Measurements from ENCODE around the gene NQO2.

The NQO2 gene

GRCh38 chr6:2962636-2963035 lies 37.1 kb upstream of the NQO2 start:
- TF ChIP-seq, protein P1, sequence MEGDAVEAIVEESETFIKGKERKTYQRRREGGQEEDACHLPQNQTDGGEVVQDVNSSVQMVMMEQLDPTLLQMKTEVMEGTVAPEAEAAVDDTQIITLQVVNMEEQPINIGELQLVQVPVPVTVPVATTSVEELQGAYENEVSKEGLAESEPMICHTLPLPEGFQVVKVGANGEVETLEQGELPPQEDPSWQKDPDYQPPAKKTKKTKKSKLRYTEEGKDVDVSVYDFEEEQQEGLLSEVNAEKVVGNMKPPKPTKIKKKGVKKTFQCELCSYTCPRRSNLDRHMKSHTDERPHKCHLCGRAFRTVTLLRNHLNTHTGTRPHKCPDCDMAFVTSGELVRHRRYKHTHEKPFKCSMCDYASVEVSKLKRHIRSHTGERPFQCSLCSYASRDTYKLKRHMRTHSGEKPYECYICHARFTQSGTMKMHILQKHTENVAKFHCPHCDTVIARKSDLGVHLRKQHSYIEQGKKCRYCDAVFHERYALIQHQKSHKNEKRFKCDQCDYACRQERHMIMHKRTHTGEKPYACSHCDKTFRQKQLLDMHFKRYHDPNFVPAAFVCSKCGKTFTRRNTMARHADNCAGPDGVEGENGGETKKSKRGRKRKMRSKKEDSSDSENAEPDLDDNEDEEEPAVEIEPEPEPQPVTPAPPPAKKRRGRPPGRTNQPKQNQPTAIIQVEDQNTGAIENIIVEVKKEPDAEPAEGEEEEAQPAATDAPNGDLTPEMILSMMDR (IDR thresholded peaks at IDR 0.05; ENCODE audit: low read depth, low read length) = no peak
- no peak overlapping the region for H3K4me3 ChIP-seq (ENCODE audit: low read depth, low read length)

GRCh38 chr6:2963756-2964155 lies 35.9 kb upstream of the NQO2 start:
- TF ChIP-seq, protein P1 (IDR thresholded peaks at IDR 0.05; ENCODE audit: low read depth, low read length) = no peak
- H3K4me3 ChIP-seq (ENCODE audit: low read depth, low read length) = no peak overlapping the region

GRCh38 chr6:2964793-2965505 lies 34.7 kb upstream of the NQO2 start:
- H3K4me3 ChIP-seq (ENCODE audit: low read depth, low read length) = no peak overlapping the region
- TF ChIP-seq, protein P1 (IDR thresholded peaks at IDR 0.05; ENCODE audit: low read depth, low read length) = no peak

- no peak overlapping the region for H3K4me3 ChIP-seq (ENCODE audit: low read depth, low read length)
- TF ChIP-seq, protein P1 (IDR thresholded peaks at IDR 0.05; ENCODE audit: low read depth, low read length) = no peak
Measured at GRCh38 chr6:2966347-2966746, 33.3 kb upstream of the NQO2 start.

DNA sequence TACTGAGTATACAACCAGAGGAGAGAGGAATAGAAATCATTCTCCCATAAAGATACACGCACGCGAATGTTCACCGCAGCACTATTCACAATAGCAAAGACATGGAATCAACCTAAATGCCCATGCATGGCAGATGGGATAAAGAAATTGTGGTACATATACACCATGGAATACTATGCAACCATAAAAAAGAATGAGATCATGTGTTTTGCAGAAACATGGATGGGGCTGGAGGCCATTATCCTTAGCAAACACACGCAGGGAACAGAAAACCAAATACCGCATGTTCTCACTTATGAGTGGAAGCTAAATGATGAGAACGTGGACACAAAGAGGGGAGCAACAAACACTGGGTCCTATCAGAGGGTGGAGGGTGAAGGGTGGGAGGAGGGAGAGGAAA lies 31.8 kb upstream of the NQO2 start:
- TF ChIP-seq, protein P1 (IDR thresholded peaks at IDR 0.05; ENCODE audit: low read depth, low read length) = no peak
- H3K4me3 ChIP-seq (ENCODE audit: low read depth, low read length) = no peak overlapping the region

- H3K4me3 ChIP-seq (ENCODE audit: low read depth, low read length) = peak overlapping the region; percentile 47
- TF ChIP-seq, protein P1 (IDR thresholded peaks at IDR 0.05; ENCODE audit: low read depth, low read length) = no peak
Measured at GRCh38 chr6:2968600-2969135, 31.0 kb upstream of the NQO2 start.

- H3K4me3 ChIP-seq (ENCODE audit: low read depth, low read length) = no peak overlapping the region; the same call in 1 of the 2 replicates
- TF ChIP-seq, protein P1 (IDR thresholded peaks at IDR 0.05; ENCODE audit: low read depth, low read length) = no peak
Measured at GRCh38 chr6:2969549-2969948, 30.1 kb upstream of the NQO2 start.

Data from WI38 (cell line).